H1 (cell line): ENCODE results near the gene KRTAP5-6. TPM values are rescaled to one million over a fixed set of nuclear protein-coding genes. Genes with fewer than 3 reads are reported as not detected.

Experiments used
- CBX5 ChIP-seq: fragments of 300-800, 300-1000 bp; sonication (generic); IDR thresholded peaks from 2 replicates; pipeline ENCODE4 v1.7.1; 2016; ENCODE audit warnings: antibody characterized with exemption, low read length, low read depth
- CHD1 ChIP-seq: IDR thresholded peaks from 2 replicates; pipeline ENCODE4 v1.6.1; 2012; ENCODE audit warnings: low read depth, low read length, improper control_type of control experiment
- CREB1 ChIP-seq: IDR thresholded peaks from 2 replicates; pipeline ENCODE4 v1.6.1; 2012; ENCODE audit warnings: inconsistent platforms
- GTF2F1 ChIP-seq: IDR thresholded peaks from 2 replicates; pipeline ENCODE4 v1.6.1; 2012; ENCODE audit warnings: low read depth, low read length, improper control_type of control experiment, borderline replicate concordance
- JUN ChIP-seq: IDR thresholded peaks from 2 replicates; pipeline ENCODE4 v1.6.1; 2011; ENCODE audit warnings: low read depth, mild to moderate bottlenecking, improper control_type of control experiment, low read length
- KDM1A ChIP-seq: fragments of 200-600, 300-600 bp; sonication (generic); IDR thresholded peaks from 2 replicates; pipeline ENCODE4 v1.7.1; 2016; ENCODE audit warnings: mild to moderate bottlenecking, low read length, borderline replicate concordance
- NRF1 ChIP-seq: IDR thresholded peaks from 2 replicates; pipeline ENCODE4 v1.6.1; 2011; ENCODE audit warnings: mild to moderate bottlenecking, low read depth, low read length, improper control_type of control experiment
- SUZ12 ChIP-seq: fragments of 200-600 bp; sonication (generic); IDR thresholded peaks from 2 replicates; pipeline ENCODE4 v1.6.1; 2012; ENCODE audit warnings: mild to moderate bottlenecking, inconsistent platforms, low read length, moderate library complexity, mixed read lengths
- TEAD4 ChIP-seq: IDR thresholded peaks from 2 replicates; pipeline ENCODE4 v1.6.1; 2012; ENCODE audit warnings: low read depth, low read length, inconsistent platforms, mixed read lengths
- polyA plus RNA-seq, 7 experiments: library from polyadenylated mRNA; depleted of rRNA in 3 of 7; stranded (reverse) in 5 of 7; unstranded in 2 of 7; fragments of >200 nt in 5 of 7; fragments of 200-250 nt in 2 of 7; gene quantifications; 1 replicate in 5 of 7; 2 replicates in 1 of 7; 4 replicates in 1 of 7; pipeline versions ENCODE4 v1.2.1 to v1.2.3, GENCODE V29; 2011 to 2013; ENCODE audit warnings: missing spikeins in 2 of 7, mixed read lengths in 2 of 7
- total RNA-seq: library from RNA; stranded (reverse); fragmentation: NEBNext Ultra II Directional; extraction: Animal tissue kit (Norgen Biotek cat#: 25700); gene quantifications from 2 replicates; pipeline ENCODE4 v1.2.1, GENCODE V29; 2021

KRTAP5-6 gene
- total and polyA plus RNA-seq, 2 of the 8 experiments (the other 6 are each of a cell fraction or from before 2014, with no cell fraction given): not detected

DNA sequence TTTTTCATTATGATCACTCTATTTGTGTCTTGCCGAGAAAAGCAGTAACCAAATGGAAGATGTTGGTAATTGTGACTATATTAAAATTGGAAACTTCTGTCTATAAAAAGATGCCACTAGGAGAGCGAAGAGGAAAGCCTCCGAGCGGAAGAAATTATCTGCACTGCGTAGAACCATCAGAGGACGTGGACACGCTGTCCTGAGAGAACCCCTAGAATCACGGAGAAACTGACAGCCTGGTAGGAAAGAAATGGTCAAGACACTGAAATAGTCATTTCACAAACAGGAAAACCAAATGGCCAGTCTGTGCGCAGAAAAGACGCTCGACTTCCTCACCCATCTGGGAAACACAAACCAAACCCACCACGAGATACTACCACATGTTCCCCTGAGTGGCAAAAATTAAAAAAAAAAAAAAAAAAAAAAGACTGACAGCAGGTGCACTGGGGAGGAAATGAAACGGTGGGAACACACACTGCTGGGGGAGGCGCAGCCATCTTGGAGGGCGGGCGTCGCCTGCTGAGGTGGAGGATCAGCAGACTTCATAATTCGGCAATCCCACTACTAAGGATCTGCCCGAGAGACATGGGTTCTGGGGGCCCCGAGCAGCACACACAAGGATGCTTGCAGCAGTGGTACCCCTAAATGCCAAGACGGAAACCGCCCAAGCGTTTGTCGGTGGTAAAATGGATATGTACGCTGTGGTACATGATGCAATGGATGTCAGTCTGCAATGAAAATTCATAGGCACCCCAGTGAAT, 32.1 kb downstream of the KRTAP5-6 start (continued):
- TF ChIP-seq GTF2F1 (no peak), CHD1 (no peak), NRF1 (no peak), SUZ12 (no peak), JUN (no peak), CBX5 (no peak), KDM1A (no peak), TEAD4 (no peak), CREB1 (no peak)
- TF ChIP-seq, all 59 proteins: peak for 0
